WTC11 (cell line): ENCODE measurements around the gene RGS7.

Experiments used
- CREB1 ChIP-seq: sonication (generic); formaldehyde crosslinking; IDR thresholded peaks from 2 replicates; pipeline ENCODE4 v1.8.0; 2023; ENCODE audit warnings: mild to moderate bottlenecking, missing genetic modification reagents
- CTCF ChIP-seq: fragments of 200-600 bp; IDR thresholded peaks from 2 replicates; pipeline ENCODE4 v1.8.0; 2022; ENCODE audit warnings: antibody characterized with exemption
- ELF4 ChIP-seq: sonication (generic); formaldehyde crosslinking; IDR thresholded peaks from 2 replicates; pipeline ENCODE4 v1.8.1; 2022; ENCODE audit warnings: low read depth, mild to moderate bottlenecking, moderate library complexity, missing genetic modification reagents
- ETV6 ChIP-seq: sonication (generic); formaldehyde crosslinking; IDR thresholded peaks from 2 replicates; pipeline ENCODE4 v1.8.1; 2022; ENCODE audit warnings: mild to moderate bottlenecking, missing genetic modification reagents
- MLX ChIP-seq: sonication (generic); formaldehyde crosslinking; IDR thresholded peaks from 2 replicates; pipeline ENCODE4 v1.8.1; 2023; ENCODE audit warnings: mild to moderate bottlenecking, missing genetic modification reagents, moderate library complexity
- NR3C1 ChIP-seq: sonication (generic); formaldehyde crosslinking; conservative IDR thresholded peaks from 2 replicates; pipeline ENCODE4 v1.8.1; 2023; ENCODE audit warnings: low read depth, mild to moderate bottlenecking, missing genetic modification reagents
- PRDM15 ChIP-seq: sonication (generic); formaldehyde crosslinking; IDR thresholded peaks from 2 replicates; pipeline ENCODE4 v1.8.0; 2022; ENCODE audit warnings: missing genetic modification reagents
- SP1 ChIP-seq: sonication (generic); formaldehyde crosslinking; conservative IDR thresholded peaks from 2 replicates; pipeline ENCODE4 v1.8.1; 2022; ENCODE audit warnings: missing genetic modification reagents
- ZNF317 ChIP-seq: sonication (generic); formaldehyde crosslinking; IDR thresholded peaks from 2 replicates; pipeline ENCODE4 v1.8.1; 2023; ENCODE audit warnings: low read depth, mild to moderate bottlenecking, moderate library complexity, missing genetic modification reagents, borderline replicate concordance
- TF ChIP-seq, protein P1 (sequence below): sonication (generic); formaldehyde crosslinking; conservative IDR thresholded peaks from 2 replicates; pipeline ENCODE4 v1.8.1; 2022; ENCODE audit warnings: mild to moderate bottlenecking, missing genetic modification reagents
- TF ChIP-seq, protein P2 (sequence below): sonication (generic); formaldehyde crosslinking; IDR thresholded peaks from 2 replicates; pipeline ENCODE4 v1.8.0; 2022; ENCODE audit warnings: mild to moderate bottlenecking, missing genetic modification reagents

GRCh38 chr1:240877605-240878004 is 479.4 kb downstream of the RGS7 start:
- no peak for TF ChIP-seq SP1 (CRISPR knock-in tag)
- TF ChIP-seq CTCF: no peak
- TF ChIP-seq NR3C1: no peak
- TF ChIP-seq CREB1 (CRISPR knock-in tag): no peak
- TF ChIP-seq MLX: no peak
- no peak for TF ChIP-seq PRDM15
- TF ChIP-seq ETV6: no peak
- no peak for TF ChIP-seq ELF4 (CRISPR knock-in tag)
- TF ChIP-seq, protein P1, sequence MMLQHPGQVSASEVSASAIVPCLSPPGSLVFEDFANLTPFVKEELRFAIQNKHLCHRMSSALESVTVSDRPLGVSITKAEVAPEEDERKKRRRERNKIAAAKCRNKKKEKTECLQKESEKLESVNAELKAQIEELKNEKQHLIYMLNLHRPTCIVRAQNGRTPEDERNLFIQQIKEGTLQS (CRISPR knock-in tag): no peak
- TF ChIP-seq, protein P2, sequence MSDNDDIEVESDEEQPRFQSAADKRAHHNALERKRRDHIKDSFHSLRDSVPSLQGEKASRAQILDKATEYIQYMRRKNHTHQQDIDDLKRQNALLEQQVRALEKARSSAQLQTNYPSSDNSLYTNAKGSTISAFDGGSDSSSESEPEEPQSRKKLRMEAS (CRISPR knock-in tag): no peak
- no peak for TF ChIP-seq ZNF317 (CRISPR knock-in tag)
